H1 (cell line): Measurements from ENCODE around the gene R3HCC1L. TPM values are rescaled to one million over a fixed set of nuclear protein-coding genes. Genes with fewer than 3 reads are reported as not detected.

Source experiments
- BRCA1 ChIP-seq: IDR thresholded peaks from 2 replicates; pipeline ENCODE4 v1.6.1; 2012; ENCODE audit warnings: low read depth, low read length, improper control_type of control experiment
- GTF2F1 ChIP-seq: IDR thresholded peaks from 2 replicates; pipeline ENCODE4 v1.6.1; 2012; ENCODE audit warnings: low read depth, low read length, improper control_type of control experiment, borderline replicate concordance
- NRF1 ChIP-seq: IDR thresholded peaks from 2 replicates; pipeline ENCODE4 v1.6.1; 2011; ENCODE audit warnings: mild to moderate bottlenecking, low read depth, low read length, improper control_type of control experiment
- USF2 ChIP-seq: IDR thresholded peaks from 2 replicates; pipeline ENCODE4 v1.6.1; 2011; ENCODE audit warnings: low read length, improper control_type of control experiment
- polyA plus RNA-seq, 7 experiments: library from polyadenylated mRNA; depleted of rRNA in 3 of 7; stranded (reverse) in 5 of 7; unstranded in 2 of 7; fragments of >200 nt in 5 of 7; fragments of 200-250 nt in 2 of 7; gene quantifications; 1 replicate in 5 of 7; 2 replicates in 1 of 7; 4 replicates in 1 of 7; pipeline versions ENCODE4 v1.2.1 to v1.2.3, GENCODE V29; 2011 to 2013; ENCODE audit warnings: missing spikeins in 2 of 7, mixed read lengths in 2 of 7
- total RNA-seq: library from RNA; stranded (reverse); fragmentation: NEBNext Ultra II Directional; extraction: Animal tissue kit (Norgen Biotek cat#: 25700); gene quantifications from 2 replicates; pipeline ENCODE4 v1.2.1, GENCODE V29; 2021
- TF ChIP-seq, protein P1 (sequence below): fragments of 300-600 bp; sonication (generic); IDR thresholded peaks from 2 replicates; pipeline ENCODE4 v1.7.1; 2012; ENCODE audit warnings: low read length, moderate library complexity, mild to moderate bottlenecking, inconsistent platforms; ENCODE audit not compliant: insufficient replicate concordance

R3HCC1L gene
- total and polyA plus RNA-seq, 2 of the 8 experiments (the other 6 are each of a cell fraction or from before 2014, with no cell fraction given): 6.9 to 13.9 TPM

DNA sequence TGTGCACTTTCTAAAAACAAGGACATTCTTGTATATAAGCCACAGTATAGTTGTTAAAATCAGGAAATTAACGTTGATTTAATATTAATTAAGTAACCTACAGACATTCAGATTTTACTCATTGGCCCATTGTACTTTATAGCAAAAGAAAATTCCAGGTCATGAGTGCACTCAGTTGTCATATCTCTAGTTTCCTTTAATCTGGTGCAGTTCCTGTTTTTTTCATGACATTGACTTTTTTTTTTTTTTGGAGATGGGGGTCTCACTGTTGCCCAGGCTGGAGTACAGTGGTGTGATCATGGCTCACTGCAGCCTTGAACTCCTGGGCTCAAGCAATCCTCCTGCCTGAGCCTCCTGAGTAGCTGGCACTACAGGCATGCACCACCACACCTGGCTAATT, 24.1 kb downstream of the R3HCC1L start (continued):
- no peak for TF ChIP-seq GTF2F1
- TF ChIP-seq USF2: no peak
- TF ChIP-seq, protein P1, sequence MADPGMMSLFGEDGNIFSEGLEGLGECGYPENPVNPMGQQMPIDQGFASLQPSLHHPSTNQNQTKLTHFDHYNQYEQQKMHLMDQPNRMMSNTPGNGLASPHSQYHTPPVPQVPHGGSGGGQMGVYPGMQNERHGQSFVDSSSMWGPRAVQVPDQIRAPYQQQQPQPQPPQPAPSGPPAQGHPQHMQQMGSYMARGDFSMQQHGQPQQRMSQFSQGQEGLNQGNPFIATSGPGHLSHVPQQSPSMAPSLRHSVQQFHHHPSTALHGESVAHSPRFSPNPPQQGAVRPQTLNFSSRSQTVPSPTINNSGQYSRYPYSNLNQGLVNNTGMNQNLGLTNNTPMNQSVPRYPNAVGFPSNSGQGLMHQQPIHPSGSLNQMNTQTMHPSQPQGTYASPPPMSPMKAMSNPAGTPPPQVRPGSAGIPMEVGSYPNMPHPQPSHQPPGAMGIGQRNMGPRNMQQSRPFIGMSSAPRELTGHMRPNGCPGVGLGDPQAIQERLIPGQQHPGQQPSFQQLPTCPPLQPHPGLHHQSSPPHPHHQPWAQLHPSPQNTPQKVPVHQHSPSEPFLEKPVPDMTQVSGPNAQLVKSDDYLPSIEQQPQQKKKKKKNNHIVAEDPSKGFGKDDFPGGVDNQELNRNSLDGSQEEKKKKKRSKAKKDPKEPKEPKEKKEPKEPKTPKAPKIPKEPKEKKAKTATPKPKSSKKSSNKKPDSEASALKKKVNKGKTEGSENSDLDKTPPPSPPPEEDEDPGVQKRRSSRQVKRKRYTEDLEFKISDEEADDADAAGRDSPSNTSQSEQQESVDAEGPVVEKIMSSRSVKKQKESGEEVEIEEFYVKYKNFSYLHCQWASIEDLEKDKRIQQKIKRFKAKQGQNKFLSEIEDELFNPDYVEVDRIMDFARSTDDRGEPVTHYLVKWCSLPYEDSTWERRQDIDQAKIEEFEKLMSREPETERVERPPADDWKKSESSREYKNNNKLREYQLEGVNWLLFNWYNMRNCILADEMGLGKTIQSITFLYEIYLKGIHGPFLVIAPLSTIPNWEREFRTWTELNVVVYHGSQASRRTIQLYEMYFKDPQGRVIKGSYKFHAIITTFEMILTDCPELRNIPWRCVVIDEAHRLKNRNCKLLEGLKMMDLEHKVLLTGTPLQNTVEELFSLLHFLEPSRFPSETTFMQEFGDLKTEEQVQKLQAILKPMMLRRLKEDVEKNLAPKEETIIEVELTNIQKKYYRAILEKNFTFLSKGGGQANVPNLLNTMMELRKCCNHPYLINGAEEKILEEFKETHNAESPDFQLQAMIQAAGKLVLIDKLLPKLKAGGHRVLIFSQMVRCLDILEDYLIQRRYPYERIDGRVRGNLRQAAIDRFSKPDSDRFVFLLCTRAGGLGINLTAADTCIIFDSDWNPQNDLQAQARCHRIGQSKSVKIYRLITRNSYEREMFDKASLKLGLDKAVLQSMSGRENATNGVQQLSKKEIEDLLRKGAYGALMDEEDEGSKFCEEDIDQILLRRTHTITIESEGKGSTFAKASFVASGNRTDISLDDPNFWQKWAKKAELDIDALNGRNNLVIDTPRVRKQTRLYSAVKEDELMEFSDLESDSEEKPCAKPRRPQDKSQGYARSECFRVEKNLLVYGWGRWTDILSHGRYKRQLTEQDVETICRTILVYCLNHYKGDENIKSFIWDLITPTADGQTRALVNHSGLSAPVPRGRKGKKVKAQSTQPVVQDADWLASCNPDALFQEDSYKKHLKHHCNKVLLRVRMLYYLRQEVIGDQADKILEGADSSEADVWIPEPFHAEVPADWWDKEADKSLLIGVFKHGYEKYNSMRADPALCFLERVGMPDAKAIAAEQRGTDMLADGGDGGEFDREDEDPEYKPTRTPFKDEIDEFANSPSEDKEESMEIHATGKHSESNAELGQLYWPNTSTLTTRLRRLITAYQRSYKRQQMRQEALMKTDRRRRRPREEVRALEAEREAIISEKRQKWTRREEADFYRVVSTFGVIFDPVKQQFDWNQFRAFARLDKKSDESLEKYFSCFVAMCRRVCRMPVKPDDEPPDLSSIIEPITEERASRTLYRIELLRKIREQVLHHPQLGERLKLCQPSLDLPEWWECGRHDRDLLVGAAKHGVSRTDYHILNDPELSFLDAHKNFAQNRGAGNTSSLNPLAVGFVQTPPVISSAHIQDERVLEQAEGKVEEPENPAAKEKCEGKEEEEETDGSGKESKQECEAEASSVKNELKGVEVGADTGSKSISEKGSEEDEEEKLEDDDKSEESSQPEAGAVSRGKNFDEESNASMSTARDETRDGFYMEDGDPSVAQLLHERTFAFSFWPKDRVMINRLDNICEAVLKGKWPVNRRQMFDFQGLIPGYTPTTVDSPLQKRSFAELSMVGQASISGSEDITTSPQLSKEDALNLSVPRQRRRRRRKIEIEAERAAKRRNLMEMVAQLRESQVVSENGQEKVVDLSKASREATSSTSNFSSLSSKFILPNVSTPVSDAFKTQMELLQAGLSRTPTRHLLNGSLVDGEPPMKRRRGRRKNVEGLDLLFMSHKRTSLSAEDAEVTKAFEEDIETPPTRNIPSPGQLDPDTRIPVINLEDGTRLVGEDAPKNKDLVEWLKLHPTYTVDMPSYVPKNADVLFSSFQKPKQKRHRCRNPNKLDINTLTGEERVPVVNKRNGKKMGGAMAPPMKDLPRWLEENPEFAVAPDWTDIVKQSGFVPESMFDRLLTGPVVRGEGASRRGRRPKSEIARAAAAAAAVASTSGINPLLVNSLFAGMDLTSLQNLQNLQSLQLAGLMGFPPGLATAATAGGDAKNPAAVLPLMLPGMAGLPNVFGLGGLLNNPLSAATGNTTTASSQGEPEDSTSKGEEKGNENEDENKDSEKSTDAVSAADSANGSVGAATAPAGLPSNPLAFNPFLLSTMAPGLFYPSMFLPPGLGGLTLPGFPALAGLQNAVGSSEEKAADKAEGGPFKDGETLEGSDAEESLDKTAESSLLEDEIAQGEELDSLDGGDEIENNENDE: no peak
- TF ChIP-seq NRF1: no peak
- TF ChIP-seq BRCA1: no peak
